22Rv1 (cell line): ENCODE results near the gene FAM163B.

Source experiments
- CTCF ChIP-seq: fragments of 450-650 bp; IDR thresholded peaks from 2 replicates; pipeline ENCODE4 v1.5.1; 2017; ENCODE audit warnings: mild to moderate bottlenecking
- ZFX ChIP-seq: fragments of 450-650 bp; IDR thresholded peaks from 2 replicates; pipeline ENCODE4 v1.6.1; 2017; ENCODE audit warnings: antibody characterized with exemption, borderline replicate concordance

- TF ChIP-seq CTCF, result no peak
- no peak for TF ChIP-seq ZFX
These were observed 38.7 kb upstream of the FAM163B start for GRCh38 chr9:133647765-133648469.
